ENCODE measurements around the gene YWHAQ. TPM values are rescaled to one million over a fixed set of nuclear protein-coding genes. Genes with fewer than 3 reads are reported as not detected.

Gene YWHAQ
- total RNA-seq, 1 donor from 2014 or later, result 175 TPM

- intact Hi-C loops (cut with DNase I), result no loop called here
- Histone ChIP-seq H3K27me3 (ENCODE audit: low read depth) (no peaks in the 10 kb centered on the region), H3K4me1 (peaks cover 2% of the 10 kb centered on the region), H3K9me3 (no peaks in the 10 kb centered on the region), H3K27ac (no peak overlapping the region), H3K4me3 (no peak overlapping the region), H3K36me3 (no peaks in the 10 kb centered on the region)
- DNase-seq (no peak), ATAC-seq (peak; percentile 19 to 69)
- TF ChIP-seq, protein P1, sequence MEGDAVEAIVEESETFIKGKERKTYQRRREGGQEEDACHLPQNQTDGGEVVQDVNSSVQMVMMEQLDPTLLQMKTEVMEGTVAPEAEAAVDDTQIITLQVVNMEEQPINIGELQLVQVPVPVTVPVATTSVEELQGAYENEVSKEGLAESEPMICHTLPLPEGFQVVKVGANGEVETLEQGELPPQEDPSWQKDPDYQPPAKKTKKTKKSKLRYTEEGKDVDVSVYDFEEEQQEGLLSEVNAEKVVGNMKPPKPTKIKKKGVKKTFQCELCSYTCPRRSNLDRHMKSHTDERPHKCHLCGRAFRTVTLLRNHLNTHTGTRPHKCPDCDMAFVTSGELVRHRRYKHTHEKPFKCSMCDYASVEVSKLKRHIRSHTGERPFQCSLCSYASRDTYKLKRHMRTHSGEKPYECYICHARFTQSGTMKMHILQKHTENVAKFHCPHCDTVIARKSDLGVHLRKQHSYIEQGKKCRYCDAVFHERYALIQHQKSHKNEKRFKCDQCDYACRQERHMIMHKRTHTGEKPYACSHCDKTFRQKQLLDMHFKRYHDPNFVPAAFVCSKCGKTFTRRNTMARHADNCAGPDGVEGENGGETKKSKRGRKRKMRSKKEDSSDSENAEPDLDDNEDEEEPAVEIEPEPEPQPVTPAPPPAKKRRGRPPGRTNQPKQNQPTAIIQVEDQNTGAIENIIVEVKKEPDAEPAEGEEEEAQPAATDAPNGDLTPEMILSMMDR (IDR thresholded peaks at IDR 0.05), result no peak
These were observed 13.8 kb upstream of the YWHAQ start for GRCh38 chr2:9644603-9645002.

GRCh38 chr2:9644021-9644420 lies 13.2 kb upstream of the YWHAQ start:
- H3K36me3 ChIP-seq, result no peaks in the 10 kb centered on the region
- H3K9me3 ChIP-seq, result no peaks in the 10 kb centered on the region
- no peak for DNase-seq
- TF ChIP-seq, protein P1 (IDR thresholded peaks at IDR 0.05), result no peak
- H3K27me3 ChIP-seq (ENCODE audit: low read depth), result no peaks in the 10 kb centered on the region
- peaks cover 8% of the 10 kb centered on the region for H3K4me1 ChIP-seq
- H3K4me3 ChIP-seq, result no peak overlapping the region
- no peak overlapping the region for H3K27ac ChIP-seq
- intact Hi-C loops (cut with DNase I), result no loop called here
- ATAC-seq, result no peak

- Histone ChIP-seq H3K4me1 (peaks cover 23% of the 10 kb centered on the region), H3K27me3 (ENCODE audit: low read depth) (no peaks in the 10 kb centered on the region), H3K4me3 (no peak overlapping the region), H3K36me3 (no peaks in the 10 kb centered on the region), H3K9me3 (no peaks in the 10 kb centered on the region), H3K27ac (no peak overlapping the region)
- TF ChIP-seq, protein P1 (IDR thresholded peaks at IDR 0.05), result no peak
- intact Hi-C loops (cut with DNase I), result no loop called here
- no peak for ATAC-seq
- DNase-seq, result no peak
These were observed 10.8 kb upstream of the YWHAQ start for GRCh38 chr2:9641641-9642040.

- no peak overlapping the region for H3K27ac ChIP-seq
- no peak for DNase-seq
- no peaks in the 10 kb centered on the region for H3K36me3 ChIP-seq
- TF ChIP-seq, protein P1 (IDR thresholded peaks at IDR 0.05), result no peak
- intact Hi-C loops (cut with DNase I), result no loop called here
- no peak overlapping the region for H3K4me3 ChIP-seq
- no peaks in the 10 kb centered on the region for H3K27me3 ChIP-seq (ENCODE audit: low read depth)
- peaks cover 23% of the 10 kb centered on the region for H3K4me1 ChIP-seq
- H3K9me3 ChIP-seq, result no peaks in the 10 kb centered on the region
- no peak for ATAC-seq
These were observed 9.8 kb upstream of the YWHAQ start for GRCh38 chr2:9640403-9641104.

GRCh38 chr2:9639740-9640343 lies 9.0 kb upstream of the YWHAQ start:
- Histone ChIP-seq H3K27ac (peak overlapping the region; percentile 25), H3K4me3 (no peak overlapping the region), H3K27me3 (ENCODE audit: low read depth) (no peaks in the 10 kb centered on the region), H3K4me1 (peaks cover 23% of the 10 kb centered on the region), H3K36me3 (no peaks in the 10 kb centered on the region), H3K9me3 (no peaks in the 10 kb centered on the region)
- TF ChIP-seq, protein P1 (IDR thresholded peaks at IDR 0.05), result no peak
- intact Hi-C loops (cut with DNase I), result no loop called here
- DNase-seq (no peak), ATAC-seq (no peak)
